Adrenal gland (tissue), 5 donors: Measurements from ENCODE around the gene GSTA5.

Experiments
- POLR2A ChIP-seq, 2 donors: fragments of 450-650 bp; IDR thresholded peaks; one replicate each; pipeline ENCODE4 v1.6.1; 2017; ENCODE audit warnings: antibody characterized with exemption in 2 of 2, mild to moderate bottlenecking in 2 of 2, moderate library complexity in 1 of 2
- TF ChIP-seq, protein P1 (sequence below), 6 experiments: fragments of 450-650 bp in 4 of 6; fragments of 200-600 bp in 2 of 6; sonication (generic) in 1 of 6; IDR thresholded peaks; 1 replicate in 5 of 6; 2 replicates in 1 of 6; pipeline versions ENCODE4 v1.5.1 to v1.8.0; 2016 to 2021; ENCODE audit warnings: antibody characterized with exemption in 6 of 6, mild to moderate bottlenecking in 2 of 6, moderate library complexity in 1 of 6
- donor health status: DM: no; HTN: no; CAD: no.

DNA sequence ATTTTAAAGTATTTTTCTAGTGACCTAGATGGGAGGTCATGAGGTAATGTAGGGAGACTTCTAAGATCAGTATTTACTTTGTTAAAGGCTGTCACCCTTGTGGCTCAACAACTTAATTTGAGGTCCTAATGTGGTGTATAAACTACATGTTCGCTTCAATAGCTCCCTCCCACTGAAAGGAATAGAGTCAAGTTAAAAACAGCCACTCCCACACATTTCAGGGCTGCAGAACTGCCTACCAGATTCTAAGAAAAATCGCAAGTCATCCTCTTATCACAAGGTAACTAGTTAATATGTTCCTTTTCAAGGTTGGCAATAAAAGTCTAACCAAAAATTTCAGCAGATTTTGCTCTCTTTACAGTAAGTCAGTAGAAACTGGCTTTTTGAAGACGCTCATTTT is 52.1 kb downstream of the GSTA5 start:
- TF ChIP-seq, protein P1, sequence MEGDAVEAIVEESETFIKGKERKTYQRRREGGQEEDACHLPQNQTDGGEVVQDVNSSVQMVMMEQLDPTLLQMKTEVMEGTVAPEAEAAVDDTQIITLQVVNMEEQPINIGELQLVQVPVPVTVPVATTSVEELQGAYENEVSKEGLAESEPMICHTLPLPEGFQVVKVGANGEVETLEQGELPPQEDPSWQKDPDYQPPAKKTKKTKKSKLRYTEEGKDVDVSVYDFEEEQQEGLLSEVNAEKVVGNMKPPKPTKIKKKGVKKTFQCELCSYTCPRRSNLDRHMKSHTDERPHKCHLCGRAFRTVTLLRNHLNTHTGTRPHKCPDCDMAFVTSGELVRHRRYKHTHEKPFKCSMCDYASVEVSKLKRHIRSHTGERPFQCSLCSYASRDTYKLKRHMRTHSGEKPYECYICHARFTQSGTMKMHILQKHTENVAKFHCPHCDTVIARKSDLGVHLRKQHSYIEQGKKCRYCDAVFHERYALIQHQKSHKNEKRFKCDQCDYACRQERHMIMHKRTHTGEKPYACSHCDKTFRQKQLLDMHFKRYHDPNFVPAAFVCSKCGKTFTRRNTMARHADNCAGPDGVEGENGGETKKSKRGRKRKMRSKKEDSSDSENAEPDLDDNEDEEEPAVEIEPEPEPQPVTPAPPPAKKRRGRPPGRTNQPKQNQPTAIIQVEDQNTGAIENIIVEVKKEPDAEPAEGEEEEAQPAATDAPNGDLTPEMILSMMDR (IDR thresholded peaks at IDR 0.05) = no peak
- peak in 1 of 2 donors; percentile 13 for TF ChIP-seq POLR2A (IDR thresholded peaks at IDR 0.05)
